HG03175 (cell line): ENCODE data around the gene ZNF444.
"Not testable (repeated sequence)": the region's sequence is repeated elsewhere in the genome, so short reads cannot be mapped to it uniquely, and the experiment has no call there.

ENCODE experiments used
- ATAC-seq: cut with Tn5 transposase; IDR thresholded peaks from one replicate; pipeline ENCODE4 v1.9.1; 2021; ENCODE audit warnings: mild to moderate bottlenecking, moderate library complexity; ENCODE audit not compliant: unreplicated experiment

The ZNF444 gene

GRCh38 chr19:56144831-56145230 is 3.7 kb downstream of the ZNF444 start:
- ATAC-seq = no peak

- no peak for ATAC-seq
Observed at GRCh38 chr19:56145698-56146097, 4.6 kb downstream of the ZNF444 start.

- no peak for ATAC-seq
Observed at GRCh38 chr19:56146904-56147303, 5.8 kb downstream of the ZNF444 start.

- ATAC-seq = no peak
Observed at GRCh38 chr19:56147307-56147706, 6.2 kb downstream of the ZNF444 start.

GRCh38 chr19:56148096-56148495 is 7.0 kb downstream of the ZNF444 start:
- ATAC-seq = no peak

GRCh38 chr19:56148955-56149655 is 8.0 kb downstream of the ZNF444 start:
- not testable (repeated sequence) for ATAC-seq

GRCh38 chr19:56149656-56150038 is 8.6 kb downstream of the ZNF444 start:
- ATAC-seq = no peak

GRCh38 chr19:56150358-56150757 is 9.3 kb downstream of the ZNF444 start:
- ATAC-seq = no peak

GRCh38 chr19:56152644-56153043 is 11.6 kb downstream of the ZNF444 start:
- ATAC-seq = no peak

GRCh38 chr19:56153507-56153906 is 12.4 kb downstream of the ZNF444 start:
- ATAC-seq = no peak

GRCh38 chr19:56155124-56155687 is 14.1 kb downstream of the ZNF444 start:
- no peak for ATAC-seq

- ATAC-seq = no peak
Observed at GRCh38 chr19:56156768-56157167, 15.7 kb downstream of the ZNF444 start.

GRCh38 chr19:56158170-56158757 is 17.2 kb downstream of the ZNF444 start:
- ATAC-seq = no peak

GRCh38 chr19:56159009-56159559 is 18.0 kb downstream of the ZNF444 start:
- ATAC-seq = no peak

GRCh38 chr19:56159622-56160271 is 18.7 kb downstream of the ZNF444 start:
- no peak for ATAC-seq

- ATAC-seq = no peak
Observed at GRCh38 chr19:56161534-56161933, 20.4 kb downstream of the ZNF444 start.

GRCh38 chr19:56162258-56162657 is 21.2 kb downstream of the ZNF444 start:
- ATAC-seq = no peak

- ATAC-seq = no peak
Observed at GRCh38 chr19:56163097-56163496, 22.0 kb downstream of the ZNF444 start.

- no peak for ATAC-seq
Observed at GRCh38 chr19:56167064-56167578, 26.0 kb downstream of the ZNF444 start.

- no peak for ATAC-seq
Observed at GRCh38 chr19:56170261-56170660, 29.2 kb downstream of the ZNF444 start.

- no peak for ATAC-seq
Observed at GRCh38 chr19:56174086-56174485, 33.0 kb downstream of the ZNF444 start.
